HCT116 (cell line): ENCODE data around the gene DPP6. TPM values are rescaled to one million over a fixed set of nuclear protein-coding genes. Genes with fewer than 3 reads are reported as not detected.

ENCODE experiments used
- ATAC-seq: fragments of 200-7000 bp; cut with Tn5 transposase; 2 replicates; pipeline ENCODE4 v1.9.1; 2020; ENCODE audit warnings: mild to moderate bottlenecking, moderate library complexity
- BruUV-seq: library from RNA; stranded (reverse); fragments of 400-500 nt; replicated peaks from 2 replicates; lab custom pipeline; 2021; lab: Mats Ljungman, UMichigan
- CTCF ChIA-PET: fragments of 300-600 bp; sonication (Branson Sonifier 250); formaldehyde crosslinking; loops from one replicate; lab custom pipeline; 2021; ENCODE audit warnings: antibody characterized with exemption; lab: Charles Lee
- POLR2A ChIA-PET: fragments of 300-600, 350-600 bp; sonication (Branson Sonifier 250); formaldehyde crosslinking; loops from one replicate; lab custom pipeline; 2021; ENCODE audit warnings: antibody characterized with exemption; lab: Charles Lee
- RAD21 ChIA-PET, 2 experiments: fragments of 300-600 bp; sonication (Branson Sonifier 250); formaldehyde crosslinking; loops; one replicate each; lab custom pipeline; 2023; ENCODE audit warnings: low total read pairs in 2 of 2; ENCODE audit not compliant: uncharacterized antibody in 2 of 2, unreplicated experiment in 2 of 2, low non-redundant PET in 1 of 2; lab: Charles Lee
- DNase-seq: peaks from one replicate; pipeline ENCODE4 v3.0.0-alpha.2; 2010; ENCODE audit warnings: low read depth, low spot score
- H2AFZ ChIP-seq: fragments of 200-600 bp; shearing (Covaris generic), sonication (generic); 2 replicates; pipeline ENCODE4 v1.6.1; 2017; ENCODE audit warnings: low read depth, mixed run types, mixed read lengths, antibody characterized with exemption, low read length; ENCODE audit not compliant: poor library complexity, severe bottlenecking
- H3K27ac ChIP-seq: 2 replicates; pipeline ENCODE4 v1.5.1; 2012; ENCODE audit warnings: low read depth, low read length
- H3K27me3 ChIP-seq: fragments of 200-600 bp; sonication (generic); 2 replicates; pipeline ENCODE4 v1.6.1; 2016; ENCODE audit warnings: mixed run types, low read length, mixed read lengths; ENCODE audit not compliant: insufficient read depth
- H3K36me3 ChIP-seq, 2 experiments: fragments of 200-500 bp in 1 of 2; fragments of 200-600 bp in 1 of 2; sonication (Bioruptor generic) in 1 of 2; sonication (generic) in 1 of 2; 2 replicates each; pipeline versions ENCODE4 v1.5.1 to v1.6.1; 2014 to 2016; ENCODE audit warnings: low read length in 2 of 2, inconsistent platforms in 1 of 2, mixed read lengths in 1 of 2, mixed run types in 1 of 2; ENCODE audit not compliant: insufficient read depth in 2 of 2, control insufficient read depth in 1 of 2
- H3K4me1 ChIP-seq, 2 experiments: fragments of 200-600 bp in 1 of 2; sonication (generic) in 1 of 2; 2 replicates each; pipeline versions ENCODE4 v1.5.1 to v1.6.1; 2012 to 2017; ENCODE audit warnings: low read length in 2 of 2, inconsistent platforms in 1 of 2, mild to moderate bottlenecking in 1 of 2, mixed read lengths in 1 of 2, mixed run types in 1 of 2, moderate library complexity in 1 of 2; ENCODE audit not compliant: insufficient read depth in 2 of 2, control insufficient read depth in 1 of 2
- H3K4me2 ChIP-seq: fragments of 200-600 bp; sonication (generic); 2 replicates; pipeline ENCODE4 v1.6.1; 2017; ENCODE audit warnings: mixed run types, low read length, mixed read lengths
- H3K4me3 ChIP-seq, 2 experiments: fragments of 200-600 bp in 1 of 2; sonication (generic) in 1 of 2; replicated peaks in 1 of 2; 2 replicates each; pipeline ENCODE4 v1.5.1; 2011 to 2016; ENCODE audit warnings: low read length in 2 of 2, control low read depth in 1 of 2, low read depth in 1 of 2, mild to moderate bottlenecking in 1 of 2, mixed read lengths in 1 of 2, mixed run types in 1 of 2
- H3K79me2 ChIP-seq: fragments of 200-600 bp; sonication (generic); 2 replicates; pipeline ENCODE4 v1.6.1; 2017; ENCODE audit warnings: mild to moderate bottlenecking, mixed run types, low read length, moderate library complexity, mixed read lengths; ENCODE audit not compliant: insufficient read depth
- H3K9ac ChIP-seq: fragments of 200-600 bp; sonication (generic); 2 replicates; pipeline ENCODE4 v1.6.1; 2016; ENCODE audit warnings: low read length, mixed read lengths
- H3K9me2 ChIP-seq: fragments of 200-600 bp; sonication (generic), shearing (Covaris generic); 2 replicates; pipeline ENCODE4 v1.6.1; 2017; ENCODE audit warnings: mixed run types, mild to moderate bottlenecking, moderate library complexity; ENCODE audit not compliant: insufficient read depth
- H3K9me3 ChIP-seq, 2 experiments: fragments of 200-500 bp in 1 of 2; fragments of 200-600 bp in 1 of 2; sonication (Bioruptor generic) in 1 of 2; sonication (generic) in 1 of 2; 2 replicates each; pipeline ENCODE4 v1.6.1; 2014 to 2017; ENCODE audit warnings: low read length in 2 of 2, mixed read lengths in 2 of 2, inconsistent platforms in 1 of 2, low read depth in 1 of 2, mild to moderate bottlenecking in 1 of 2, mixed run types in 1 of 2, moderate library complexity in 1 of 2; ENCODE audit not compliant: control insufficient read depth in 1 of 2, insufficient read depth in 1 of 2
- H4K20me1 ChIP-seq: fragments of 200-600 bp; sonication (generic), shearing (Covaris generic); 2 replicates; pipeline ENCODE4 v1.6.1; 2017; ENCODE audit warnings: mixed run types, mild to moderate bottlenecking, moderate library complexity; ENCODE audit not compliant: insufficient read depth
- CBX3 ChIP-seq: IDR thresholded peaks from 2 replicates; pipeline ENCODE4 v1.6.1; 2012; ENCODE audit warnings: low read depth
- CTCF ChIP-seq, 3 experiments: fragments of 200-600 bp in 1 of 3; sonication (generic) in 1 of 3; IDR thresholded peaks in 2 of 3; conservative IDR thresholded peaks in 1 of 3; 2 replicates each; pipeline ENCODE4 v1.5.1; 2012 to 2017; ENCODE audit warnings: low read depth in 2 of 3, low read length in 2 of 3, antibody characterized with exemption in 1 of 3, borderline replicate concordance in 1 of 3, control low read depth in 1 of 3, mild to moderate bottlenecking in 1 of 3, mixed read lengths in 1 of 3, mixed run types in 1 of 3, moderate library complexity in 1 of 3; ENCODE audit not compliant: insufficient read depth in 1 of 3
- EGR1 ChIP-seq: IDR thresholded peaks from 2 replicates; pipeline ENCODE4 v1.6.1; 2012; ENCODE audit warnings: low read depth
- ELF1 ChIP-seq: IDR thresholded peaks from 2 replicates; pipeline ENCODE4 v1.6.1; 2012; ENCODE audit warnings: low read depth, borderline replicate concordance
- EZH2 ChIP-seq: fragments of 200-600 bp; sonication (generic); IDR thresholded peaks from 2 replicates; pipeline ENCODE4 v1.6.1; 2017; ENCODE audit warnings: antibody characterized with exemption, mixed run types
- EZH2phosphoT487 ChIP-seq: fragments of 200-600 bp; IDR thresholded peaks from 2 replicates; pipeline ENCODE4 v1.6.1; 2018; ENCODE audit warnings: antibody characterized with exemption, borderline replicate concordance
- FOSL1 ChIP-seq: IDR thresholded peaks from 2 replicates; pipeline ENCODE4 v1.6.1; 2012; ENCODE audit warnings: low read depth
- JUND ChIP-seq: IDR thresholded peaks from 2 replicates; pipeline ENCODE4 v1.6.1; 2012
- SIN3A ChIP-seq: IDR thresholded peaks from 2 replicates; pipeline ENCODE4 v1.6.1; 2012; ENCODE audit warnings: low read depth
- SP1 ChIP-seq: IDR thresholded peaks from 2 replicates; pipeline ENCODE4 v1.6.1; 2012; ENCODE audit warnings: low read depth
- SRF ChIP-seq: IDR thresholded peaks from 2 replicates; pipeline ENCODE4 v1.6.1; 2012; ENCODE audit warnings: low read depth
- TCF7L2 ChIP-seq: IDR thresholded peaks from 2 replicates; pipeline ENCODE4 v1.7.0; 2011; ENCODE audit warnings: borderline replicate concordance, inconsistent platforms; ENCODE audit not compliant: insufficient read depth, insufficient read length; ENCODE audit errors: extremely low read depth
- YY1 ChIP-seq: IDR thresholded peaks from 2 replicates; pipeline ENCODE4 v1.6.1; 2011; ENCODE audit warnings: low read length, low read depth, moderate library complexity, mild to moderate bottlenecking; ENCODE audit not compliant: insufficient replicate concordance; ENCODE audit errors: extremely low read depth
- ZFX ChIP-seq: fragments of 450-650 bp; IDR thresholded peaks from 2 replicates; pipeline ENCODE4 v1.6.1; 2017
- intact Hi-C: fragments of 100-400 bp; cut with micrococcal nuclease; formaldehyde crosslinking; loops from 2 replicates; pipeline ENCODE4 v1.10.0; 2022
- total RNA-seq: library from RNA; stranded (reverse); gene quantifications from one replicate; pipeline ENCODE4 v1.2.1, GENCODE V29; 2021; ENCODE audit not compliant: unreplicated experiment
- TF ChIP-seq, protein P1 (sequence below): IDR thresholded peaks from 2 replicates; pipeline ENCODE4 v1.6.1; 2011; ENCODE audit warnings: mild to moderate bottlenecking, low read length, moderate library complexity; ENCODE audit not compliant: insufficient replicate concordance; ENCODE audit errors: extremely low read depth
- TF ChIP-seq, protein P2 (sequence below): IDR thresholded peaks from 2 replicates; pipeline ENCODE4 v1.6.1; 2012; ENCODE audit warnings: low read depth
- TF ChIP-seq, protein P3 (sequence below): IDR thresholded peaks from 2 replicates; pipeline ENCODE4 v1.6.1; 2012

DPP6 gene
- total RNA-seq, 1 experiment from 2014 or later: not detected

DNA sequence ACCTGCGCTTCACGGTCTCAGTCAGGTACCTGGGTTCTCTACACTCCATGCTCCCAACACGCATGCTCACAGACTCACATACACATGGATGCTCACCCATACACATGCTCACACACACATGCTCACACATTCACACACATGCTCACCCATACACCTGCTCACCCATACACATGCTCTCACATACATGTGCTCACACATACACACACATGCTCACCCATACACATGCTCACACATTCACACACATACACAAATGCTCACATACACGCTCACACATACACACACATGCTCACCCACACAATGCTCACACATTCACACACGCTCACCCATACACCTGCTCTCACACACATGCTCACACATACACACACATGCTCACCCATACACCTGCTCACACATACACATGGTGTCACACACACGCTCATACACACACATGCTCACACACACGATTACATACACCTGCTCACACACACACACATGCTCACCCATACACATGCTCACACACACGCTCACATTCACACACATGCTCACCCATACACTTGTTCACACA, 830.8 kb downstream of the DPP6 start:
- BruUV-seq: no TSS peak
- TF ChIP-seq SRF: no peak
- no peak for TF ChIP-seq SIN3A
- no peak for TF ChIP-seq CTCF (IDR thresholded peaks at IDR 0.05 in 2 of 3, conservative IDR thresholded peaks at IDR 0.05 in 1 of 3; ENCODE audit: borderline replicate concordance in 1 of 3, insufficient read depth in 1 of 3, low read depth in 2 of 3, low read length in 2 of 3)
- TF ChIP-seq EZH2phosphoT487: no peak
- no peak for TF ChIP-seq YY1
- no peak for TF ChIP-seq FOSL1
- no peak for TF ChIP-seq CBX3
- TF ChIP-seq ZFX: no peak
- TF ChIP-seq JUND: no peak
- TF ChIP-seq ELF1: no peak
- TF ChIP-seq, protein P1, sequence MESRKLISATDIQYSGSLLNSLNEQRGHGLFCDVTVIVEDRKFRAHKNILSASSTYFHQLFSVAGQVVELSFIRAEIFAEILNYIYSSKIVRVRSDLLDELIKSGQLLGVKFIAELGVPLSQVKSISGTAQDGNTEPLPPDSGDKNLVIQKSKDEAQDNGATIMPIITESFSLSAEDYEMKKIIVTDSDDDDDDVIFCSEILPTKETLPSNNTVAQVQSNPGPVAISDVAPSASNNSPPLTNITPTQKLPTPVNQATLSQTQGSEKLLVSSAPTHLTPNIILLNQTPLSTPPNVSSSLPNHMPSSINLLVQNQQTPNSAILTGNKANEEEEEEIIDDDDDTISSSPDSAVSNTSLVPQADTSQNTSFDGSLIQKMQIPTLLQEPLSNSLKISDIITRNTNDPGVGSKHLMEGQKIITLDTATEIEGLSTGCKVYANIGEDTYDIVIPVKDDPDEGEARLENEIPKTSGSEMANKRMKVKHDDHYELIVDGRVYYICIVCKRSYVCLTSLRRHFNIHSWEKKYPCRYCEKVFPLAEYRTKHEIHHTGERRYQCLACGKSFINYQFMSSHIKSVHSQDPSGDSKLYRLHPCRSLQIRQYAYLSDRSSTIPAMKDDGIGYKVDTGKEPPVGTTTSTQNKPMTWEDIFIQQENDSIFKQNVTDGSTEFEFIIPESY: no peak
- no peak for TF ChIP-seq SP1
- TF ChIP-seq, protein P2, sequence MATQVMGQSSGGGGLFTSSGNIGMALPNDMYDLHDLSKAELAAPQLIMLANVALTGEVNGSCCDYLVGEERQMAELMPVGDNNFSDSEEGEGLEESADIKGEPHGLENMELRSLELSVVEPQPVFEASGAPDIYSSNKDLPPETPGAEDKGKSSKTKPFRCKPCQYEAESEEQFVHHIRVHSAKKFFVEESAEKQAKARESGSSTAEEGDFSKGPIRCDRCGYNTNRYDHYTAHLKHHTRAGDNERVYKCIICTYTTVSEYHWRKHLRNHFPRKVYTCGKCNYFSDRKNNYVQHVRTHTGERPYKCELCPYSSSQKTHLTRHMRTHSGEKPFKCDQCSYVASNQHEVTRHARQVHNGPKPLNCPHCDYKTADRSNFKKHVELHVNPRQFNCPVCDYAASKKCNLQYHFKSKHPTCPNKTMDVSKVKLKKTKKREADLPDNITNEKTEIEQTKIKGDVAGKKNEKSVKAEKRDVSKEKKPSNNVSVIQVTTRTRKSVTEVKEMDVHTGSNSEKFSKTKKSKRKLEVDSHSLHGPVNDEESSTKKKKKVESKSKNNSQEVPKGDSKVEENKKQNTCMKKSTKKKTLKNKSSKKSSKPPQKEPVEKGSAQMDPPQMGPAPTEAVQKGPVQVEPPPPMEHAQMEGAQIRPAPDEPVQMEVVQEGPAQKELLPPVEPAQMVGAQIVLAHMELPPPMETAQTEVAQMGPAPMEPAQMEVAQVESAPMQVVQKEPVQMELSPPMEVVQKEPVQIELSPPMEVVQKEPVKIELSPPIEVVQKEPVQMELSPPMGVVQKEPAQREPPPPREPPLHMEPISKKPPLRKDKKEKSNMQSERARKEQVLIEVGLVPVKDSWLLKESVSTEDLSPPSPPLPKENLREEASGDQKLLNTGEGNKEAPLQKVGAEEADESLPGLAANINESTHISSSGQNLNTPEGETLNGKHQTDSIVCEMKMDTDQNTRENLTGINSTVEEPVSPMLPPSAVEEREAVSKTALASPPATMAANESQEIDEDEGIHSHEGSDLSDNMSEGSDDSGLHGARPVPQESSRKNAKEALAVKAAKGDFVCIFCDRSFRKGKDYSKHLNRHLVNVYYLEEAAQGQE: no peak
- no peak for TF ChIP-seq TCF7L2
- no peak for TF ChIP-seq EGR1
- TF ChIP-seq, protein P3, sequence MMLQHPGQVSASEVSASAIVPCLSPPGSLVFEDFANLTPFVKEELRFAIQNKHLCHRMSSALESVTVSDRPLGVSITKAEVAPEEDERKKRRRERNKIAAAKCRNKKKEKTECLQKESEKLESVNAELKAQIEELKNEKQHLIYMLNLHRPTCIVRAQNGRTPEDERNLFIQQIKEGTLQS: no peak
- TF ChIP-seq EZH2: no peak
- ChIA-PET POLR2A (no interaction called here), RAD21 (no interaction called here), CTCF (no interaction called here)
- no peaks in the 10 kb centered on the region for H4K20me1 ChIP-seq
- H3K4me1 ChIP-seq: no peaks in the 10 kb centered on the region
- H2AFZ ChIP-seq: no peak overlapping the region
- no peaks in the 10 kb centered on the region for H3K27me3 ChIP-seq
- no peak overlapping the region for H3K9ac ChIP-seq
- DNase-seq: no peak
- H3K79me2 ChIP-seq: no peaks in the 10 kb centered on the region
- intact Hi-C loops: no loop called here
- no peak for ATAC-seq
- H3K9me2 ChIP-seq: no peaks in the 10 kb centered on the region
- no peak overlapping the region for H3K4me3 ChIP-seq
- H3K36me3 ChIP-seq: no peaks in the 10 kb centered on the region
- H3K4me2 ChIP-seq: no peak overlapping the region
- no peak overlapping the region for H3K27ac ChIP-seq
- peaks cover 0 to 5% of the 10 kb centered on the region in 2 experiments; a peak in 1 of 4 replicates for H3K9me3 ChIP-seq
